Glutamatergic neuron (in vitro differentiated cells): ENCODE results near the gene S100A1. TPM values are rescaled to one million over a fixed set of nuclear protein-coding genes. Genes with fewer than 3 reads are reported as not detected.
"Not testable (repeated sequence)": the region's sequence is repeated elsewhere in the genome, so short reads cannot be mapped to it uniquely, and the experiment has no call there.

Experiments used
- DNase-seq: peaks from one replicate; pipeline ENCODE4 v3.0.0; 2022
- H3K27ac Mint-ChIP-seq: one replicate; pipeline ENCODE4 v1.8.0; 2020; ENCODE audit warnings: mild to moderate bottlenecking, mixed read lengths, inconsistent platforms; ENCODE audit not compliant: unreplicated experiment
- H3K27me3 Mint-ChIP-seq: one replicate; pipeline ENCODE4 v1.8.0; 2020; ENCODE audit warnings: mild to moderate bottlenecking, moderate library complexity, mixed read lengths, inconsistent platforms; ENCODE audit not compliant: unreplicated experiment
- H3K36me3 Mint-ChIP-seq: one replicate; pipeline ENCODE4 v1.8.0; 2020; ENCODE audit warnings: mild to moderate bottlenecking, mixed read lengths, inconsistent platforms; ENCODE audit not compliant: unreplicated experiment
- H3K4me1 Mint-ChIP-seq: one replicate; pipeline ENCODE4 v1.8.0; 2020; ENCODE audit warnings: mild to moderate bottlenecking, low read depth, mixed read lengths, inconsistent platforms; ENCODE audit not compliant: unreplicated experiment
- H3K4me3 Mint-ChIP-seq: one replicate; pipeline ENCODE4 v1.8.0; 2020; ENCODE audit warnings: mild to moderate bottlenecking, mixed read lengths, inconsistent platforms; ENCODE audit not compliant: unreplicated experiment
- H3K9me3 Mint-ChIP-seq: one replicate; pipeline ENCODE4 v1.8.0; 2020; ENCODE audit warnings: mild to moderate bottlenecking, moderate library complexity, mixed read lengths, inconsistent platforms; ENCODE audit not compliant: unreplicated experiment
- CTCF ChIP-seq: fragments of 200-600 bp; sonication (generic); IDR thresholded peaks from one replicate; pipeline ENCODE4 v1.5.0; 2021; ENCODE audit not compliant: partially characterized antibody, unreplicated experiment
- total RNA-seq: library from RNA; stranded (reverse); fragmentation: NEBNext Ultra II Directional; extraction: Animal tissue kit (Norgen Biotek cat#: 25700); gene quantifications from one replicate; pipeline ENCODE4 v1.2.1, GENCODE V29; 2021; ENCODE audit not compliant: unreplicated experiment

Gene S100A1
- total RNA-seq, 1 donor from 2014 or later = 35.4 TPM

DNA sequence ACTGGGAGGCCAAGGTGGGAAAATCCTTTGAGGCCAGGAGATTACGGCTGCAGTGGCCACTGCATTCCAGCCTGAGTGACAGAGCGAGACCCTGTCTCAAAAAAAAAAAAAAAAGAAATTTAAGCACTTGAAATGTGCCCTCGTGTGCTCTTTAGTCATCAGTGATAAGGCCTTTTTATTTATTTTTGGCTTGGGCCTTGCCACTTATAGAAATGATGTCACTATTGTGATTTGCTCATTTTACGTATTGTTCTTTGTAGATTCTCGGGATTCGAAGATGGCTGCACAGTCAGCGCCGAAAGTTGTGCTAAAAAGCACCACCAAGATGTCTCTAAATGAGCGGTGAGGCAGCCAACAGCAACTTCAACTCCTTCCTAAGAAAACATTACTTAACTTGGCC lies 8.1 kb downstream of the S100A1 start:
- Mint-ChIP-seq H3K9me3 (peaks cover 6% of the 10 kb centered on the region), H3K36me3 (peaks cover 9% of the 10 kb centered on the region), H3K27me3 (peaks cover 20% of the 10 kb centered on the region), H3K27ac (no peak overlapping the region), H3K4me1 (peaks cover 8% of the 10 kb centered on the region), H3K4me3 (no peak overlapping the region)
- no peak for DNase-seq
- TF ChIP-seq CTCF = no peak

GRCh38 chr1:153638261-153638660 lies 10.0 kb downstream of the S100A1 start:
- peaks cover 5% of the 10 kb centered on the region for H3K36me3 Mint-ChIP-seq
- no peak for TF ChIP-seq CTCF
- H3K4me1 Mint-ChIP-seq = peaks cover 10% of the 10 kb centered on the region

DNA sequence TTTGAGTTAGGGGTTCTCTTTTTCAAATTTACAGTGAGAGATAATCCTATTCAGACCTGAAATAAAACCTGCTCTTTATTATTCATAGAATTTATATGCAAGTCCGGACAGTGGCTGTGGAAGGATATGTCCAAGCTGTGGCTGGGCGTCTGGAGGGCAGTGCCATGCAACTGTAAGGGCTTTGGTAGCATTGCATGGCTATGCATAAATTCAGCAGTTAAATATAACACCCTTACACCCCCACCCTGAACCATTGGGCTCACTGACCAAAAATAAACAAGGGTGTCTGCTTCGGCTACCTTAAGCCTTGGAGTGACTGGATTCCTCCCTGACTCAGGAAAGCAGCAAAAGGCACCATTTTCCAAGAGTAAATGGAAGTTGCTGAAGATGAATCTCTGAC lies 11.0 kb downstream of the S100A1 start:
- Mint-ChIP-seq H3K4me1 (peaks cover 10% of the 10 kb centered on the region), H3K36me3 (peaks cover 5% of the 10 kb centered on the region), H3K27me3 (peaks cover 6% of the 10 kb centered on the region), H3K9me3 (no peaks in the 10 kb centered on the region), H3K27ac (no peak overlapping the region), H3K4me3 (no peak overlapping the region)
- no peak for DNase-seq
- TF ChIP-seq CTCF = no peak

More at GRCh38 chr1:153638261-153638660, 10.0 kb downstream of the S100A1 start:
- H3K4me3 Mint-ChIP-seq = no peak overlapping the region
- no peak for DNase-seq
- peaks cover 4% of the 10 kb centered on the region for H3K9me3 Mint-ChIP-seq
- peaks cover 9% of the 10 kb centered on the region for H3K27me3 Mint-ChIP-seq
- no peak overlapping the region for H3K27ac Mint-ChIP-seq

GRCh38 chr1:153640213-153640612 lies 12.0 kb downstream of the S100A1 start:
- H3K9me3 Mint-ChIP-seq, H3K4me1 Mint-ChIP-seq, H3K4me3 Mint-ChIP-seq, H3K36me3 Mint-ChIP-seq, H3K27me3 Mint-ChIP-seq, H3K27ac Mint-ChIP-seq, DNase-seq: not testable (repeated sequence)

GRCh38 chr1:153640861-153641260 lies 12.6 kb downstream of the S100A1 start:
- H3K4me3 Mint-ChIP-seq = no peak overlapping the region
- H3K9me3 Mint-ChIP-seq = no peaks in the 10 kb centered on the region
- TF ChIP-seq CTCF = no peak
- peaks cover 8% of the 10 kb centered on the region for H3K4me1 Mint-ChIP-seq
- DNase-seq = no peak
- no peak overlapping the region for H3K27ac Mint-ChIP-seq
- peaks cover 2% of the 10 kb centered on the region for H3K27me3 Mint-ChIP-seq
- H3K36me3 Mint-ChIP-seq = peaks cover 9% of the 10 kb centered on the region

GRCh38 chr1:153642161-153642560 lies 13.9 kb downstream of the S100A1 start:
- Mint-ChIP-seq H3K27ac (no peak overlapping the region), H3K4me3 (no peak overlapping the region)
- no peak for DNase-seq

More at GRCh38 chr1:153642161-153642560, 13.9 kb downstream of the S100A1 start:
- Mint-ChIP-seq H3K9me3 (peaks cover 6% of the 10 kb centered on the region), H3K36me3 (peaks cover 5% of the 10 kb centered on the region), H3K4me1 (peaks cover 4% of the 10 kb centered on the region), H3K27me3 (peaks cover 4% of the 10 kb centered on the region)
- TF ChIP-seq CTCF = no peak
